IMR-90 (cell line): ENCODE data around the gene GRID1. TPM values are rescaled to one million over a fixed set of nuclear protein-coding genes. Genes with fewer than 3 reads are reported as not detected.

Experiments
- ATAC-seq: fragments of 200-7000 bp; cut with Tn5 transposase; 2 replicates; pipeline ENCODE4 v1.9.1; 2020; ENCODE audit warnings: low read depth, mild to moderate bottlenecking, moderate library complexity
- BruUV-seq: library from RNA; stranded (reverse); fragments of 400-500 nt; replicated peaks from 2 replicates; lab custom pipeline; 2021; lab: Mats Ljungman, UMichigan
- CTCF ChIA-PET: fragments of 300-600 bp; formaldehyde crosslinking; extraction: SDS; loops from one replicate; lab custom pipeline; 2021; ENCODE audit warnings: antibody characterized with exemption; lab: Yijun Ruan, JAX
- POLR2A ChIA-PET: fragments of 300-600 bp; sonication (Branson Sonifier 250); formaldehyde crosslinking; loops from one replicate; lab custom pipeline; 2022; ENCODE audit warnings: antibody characterized with exemption; ENCODE audit not compliant: unreplicated experiment; lab: Charles Lee
- DNase-seq: peaks from one replicate; pipeline ENCODE4 v3.0.0; 2013
- H2AFZ ChIP-seq: replicated peaks from 2 replicates; pipeline ENCODE3; 2013; ENCODE audit warnings: low read length, mild to moderate bottlenecking; ENCODE audit not compliant: poor library complexity
- H2AK5ac ChIP-seq: 2 replicates; pipeline ENCODE4 v1.6.1; 2013; ENCODE audit warnings: low read depth, low read length, inconsistent platforms
- H2AK9ac ChIP-seq: replicated peaks from 2 replicates; pipeline ENCODE3; 2013; ENCODE audit warnings: mild to moderate bottlenecking, low read depth, low read length, moderate library complexity; ENCODE audit not compliant: poor library complexity
- H2BK120ac ChIP-seq: 2 replicates; pipeline ENCODE4 v1.6.1; 2013; ENCODE audit warnings: low read depth, low read length, inconsistent platforms
- H2BK15ac ChIP-seq: 3 replicates; pipeline ENCODE4 v1.6.1; 2013; ENCODE audit warnings: low read depth, low read length, inconsistent platforms
- H2BK20ac ChIP-seq: 2 replicates; pipeline ENCODE4 v1.6.1; 2013; ENCODE audit warnings: low read depth, mild to moderate bottlenecking, inconsistent platforms, low read length, moderate library complexity
- H2BK5ac ChIP-seq: 2 replicates; pipeline ENCODE4 v1.6.1; 2013; ENCODE audit warnings: mild to moderate bottlenecking, low read depth, low read length, inconsistent platforms; ENCODE audit not compliant: poor library complexity, severe bottlenecking
- H3K14ac ChIP-seq: replicated peaks from 2 replicates; pipeline ENCODE4 v1.6.1; 2013; ENCODE audit warnings: low read depth, low read length, inconsistent platforms
- H3K18ac ChIP-seq: 2 replicates; pipeline ENCODE4 v1.6.1; 2013; ENCODE audit warnings: low read depth, low read length, control low read depth
- H3K23ac ChIP-seq: 2 replicates; pipeline ENCODE4 v1.6.1; 2013; ENCODE audit warnings: low read depth, low read length, inconsistent platforms
- H3K27ac ChIP-seq: 2 replicates; pipeline ENCODE4 v1.5.1; 2013; ENCODE audit warnings: mild to moderate bottlenecking, control low read depth, low read length; ENCODE audit not compliant: insufficient read depth
- H3K27me3 ChIP-seq: 2 replicates; pipeline ENCODE4 v1.6.1; 2013; ENCODE audit warnings: low read length; ENCODE audit not compliant: control insufficient read depth, insufficient read depth
- H3K36me3 ChIP-seq: 2 replicates; pipeline ENCODE4 v1.6.1; 2013; ENCODE audit warnings: low read length, mixed read lengths; ENCODE audit not compliant: control insufficient read depth, insufficient read depth
- H3K4ac ChIP-seq: 2 replicates; pipeline ENCODE4 v1.6.1; 2013; ENCODE audit warnings: low read depth, low read length, inconsistent platforms
- H3K4me1 ChIP-seq: 2 replicates; pipeline ENCODE4 v1.6.1; 2013; ENCODE audit warnings: low read length, mixed read lengths; ENCODE audit not compliant: control insufficient read depth, insufficient read depth
- H3K4me2 ChIP-seq: 2 replicates; pipeline ENCODE4 v1.6.1; 2013; ENCODE audit warnings: low read depth, mild to moderate bottlenecking, control low read depth, low read length, moderate library complexity
- H3K4me3 ChIP-seq: 2 replicates; pipeline ENCODE4 v1.5.1; 2013; ENCODE audit warnings: low read depth, mild to moderate bottlenecking, control low read depth, low read length, moderate library complexity; ENCODE audit not compliant: insufficient read depth
- H3K56ac ChIP-seq: 2 replicates; pipeline ENCODE4 v1.6.1; 2013; ENCODE audit warnings: low read length, inconsistent platforms; ENCODE audit not compliant: insufficient read depth; ENCODE audit errors: extremely low read depth
- H3K79me1 ChIP-seq, 2 experiments: 2 replicates each; pipeline ENCODE4 v1.6.1; 2013; ENCODE audit warnings: low read length in 2 of 2, inconsistent platforms in 1 of 2, low read depth in 1 of 2
- H3K9ac ChIP-seq: 2 replicates; pipeline ENCODE4 v1.6.1; 2013; ENCODE audit warnings: low read depth, low read length, control low read depth
- H3K9me1 ChIP-seq: 2 replicates; pipeline ENCODE4 v1.6.1; 2013; ENCODE audit warnings: low read length, inconsistent platforms; ENCODE audit not compliant: insufficient read depth
- H3K9me3 ChIP-seq: 2 replicates; pipeline ENCODE4 v1.6.1; 2013; ENCODE audit warnings: low read length; ENCODE audit not compliant: control insufficient read depth, insufficient read depth
- H4K20me1 ChIP-seq: 2 replicates; pipeline ENCODE4 v1.6.1; 2013; ENCODE audit warnings: low read length, inconsistent platforms; ENCODE audit not compliant: insufficient read depth
- H4K5ac ChIP-seq: 2 replicates; pipeline ENCODE4 v1.6.1; 2013; ENCODE audit warnings: mild to moderate bottlenecking, low read depth, low read length, control low read depth
- H4K8ac ChIP-seq, 2 experiments: 2 replicates each; pipeline ENCODE4 v1.6.1; 2013; ENCODE audit warnings: low read depth in 2 of 2, low read length in 2 of 2, control low read depth in 1 of 2, inconsistent platforms in 1 of 2
- H4K91ac ChIP-seq: 2 replicates; pipeline ENCODE4 v1.6.1; 2013; ENCODE audit warnings: low read depth, low read length, inconsistent platforms; ENCODE audit not compliant: insufficient read depth
- CHD1 ChIP-seq: IDR thresholded peaks from 2 replicates; pipeline ENCODE4 v1.6.1; 2012; ENCODE audit warnings: low read depth, low read length, improper control_type of control experiment
- MAZ ChIP-seq: IDR thresholded peaks from 2 replicates; pipeline ENCODE4 v1.6.1; 2012; ENCODE audit warnings: low read depth, mild to moderate bottlenecking, low read length, improper control_type of control experiment, moderate library complexity, borderline replicate concordance
- MXI1 ChIP-seq: IDR thresholded peaks from 2 replicates; pipeline ENCODE4 v1.6.1; 2012; ENCODE audit warnings: low read depth, mild to moderate bottlenecking, low read length, moderate library complexity, borderline replicate concordance
- WGBS, 2 experiments: methylation state at CpG; one replicate each; pipeline versions ENCODE4 v1.1.5 to v1.1.7; 2013; ENCODE audit warnings: missing lambda C conversion rate in 2 of 2; ENCODE audit not compliant: insufficient read length in 1 of 2; ENCODE audit errors: extremely low coverage in 2 of 2; 5-methylcytosine and 5-hydroxymethylcytosine counted together
- dilution Hi-C: fragments of 300-500 bp; cut with HindIII; formaldehyde crosslinking; loops from one replicate; pipeline ENCODE4 v1.14.3; 2018; ENCODE audit warnings: low sequenced_read_pairs; ENCODE audit not compliant: unreplicated experiment
- in situ Hi-C: fragments of 300-500 bp; cut with MboI; formaldehyde crosslinking; loops from 3 replicates; pipeline ENCODE4 v1.14.3; 2019; ENCODE audit warnings: low sequenced_read_pairs, inconsistent platforms, mixed read lengths
- intact Hi-C: fragments of 100-400 bp; cut with micrococcal nuclease; formaldehyde crosslinking; loops from 2 replicates; pipeline ENCODE4 v1.10.0; 2022
- polyA plus RNA-seq, 3 experiments: library from polyadenylated mRNA; depleted of rRNA; stranded (reverse); fragments of >200 nt; gene quantifications; 2 replicates each; pipeline ENCODE4 v1.2.3, GENCODE V29; 2012; ENCODE audit warnings: low replicate concordance in 1 of 3
- total RNA-seq: library from RNA; depleted of rRNA; stranded (reverse); fragments of >200 nt; gene quantifications from 2 replicates; pipeline ENCODE4 v1.2.3, GENCODE V29; 2012

The GRID1 gene
- total and polyA plus RNA-seq, 2 of the 4 experiments (the other 2 are of a cell fraction): not detected

DNA sequence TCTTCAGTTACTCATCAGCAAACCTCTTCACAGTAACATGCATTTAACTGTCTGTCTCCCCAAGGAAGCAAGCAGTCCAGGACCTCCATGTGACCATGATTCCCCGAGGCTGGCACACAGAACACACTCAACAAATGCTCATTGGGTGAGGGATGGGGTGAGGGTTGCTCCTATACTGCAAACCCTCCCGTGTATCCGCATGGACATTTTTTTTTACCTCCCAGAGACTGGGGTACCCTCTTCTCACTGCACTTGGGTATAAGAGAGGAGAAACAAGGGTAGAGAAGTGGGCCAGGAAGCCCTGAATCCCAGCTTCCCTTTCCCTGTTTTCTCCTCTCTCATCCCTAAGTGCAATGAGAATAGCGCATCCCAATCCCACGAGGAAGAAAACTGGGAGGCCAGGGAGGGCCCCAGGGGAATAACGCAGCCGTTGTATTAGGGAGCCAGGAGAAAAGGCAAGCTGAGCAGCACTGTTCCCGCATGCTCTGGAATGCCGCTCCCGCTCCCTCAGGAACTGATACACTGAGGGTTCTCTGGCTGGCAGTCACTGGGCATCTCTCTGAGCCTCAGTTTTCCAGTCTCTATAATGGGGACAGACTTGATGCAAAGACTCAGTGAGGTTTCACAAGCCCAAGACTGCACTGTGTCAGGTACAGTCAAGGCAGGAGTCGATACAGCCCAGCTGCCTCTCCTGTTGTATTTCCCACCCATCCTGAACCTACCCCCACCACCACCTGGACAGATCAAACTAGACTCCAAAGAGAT is 134.6 kb downstream of the GRID1 start:
- H2BK120ac ChIP-seq: no peak overlapping the region
- CTCF ChIA-PET: no interaction called here
- 88% methylated on average over 4 of the region's 11 CpGs; no CpG with 5 or more reads in 1 of the 2 experiments for WGBS, 2 experiments

More for the DNA sequence above, 134.6 kb downstream of the GRID1 start:
- no peaks in the 10 kb centered on the region for H3K9me1 ChIP-seq
- peaks cover 1% of the 10 kb centered on the region; the same call in 1 of the 2 replicates for H3K27me3 ChIP-seq
- no peaks in the 10 kb centered on the region for H3K4me1 ChIP-seq
- no peak overlapping the region for H3K56ac ChIP-seq
- intact Hi-C loops: no loop called here
- no peaks in the 10 kb centered on the region for H3K79me1 ChIP-seq
- no peak overlapping the region for H3K14ac ChIP-seq
- no peak overlapping the region for H2AFZ ChIP-seq
- H4K91ac ChIP-seq: no peak overlapping the region
- H4K5ac ChIP-seq: no peak overlapping the region
- H3K4me2 ChIP-seq: no peak overlapping the region
- H3K23ac ChIP-seq: no peak overlapping the region
- H3K36me3 ChIP-seq: no peaks in the 10 kb centered on the region
- no peak overlapping the region for H2AK5ac ChIP-seq
- H2AK9ac ChIP-seq: no peak overlapping the region
- no peak overlapping the region for H2BK15ac ChIP-seq
- POLR2A ChIA-PET: no interaction called here
- H2BK20ac ChIP-seq: no peak overlapping the region
- no peak overlapping the region for H3K9ac ChIP-seq
- no peak overlapping the region for H3K27ac ChIP-seq
- DNase-seq (no peak), ATAC-seq (no peak)
- no peak overlapping the region for H4K8ac ChIP-seq
- H3K4me3 ChIP-seq: no peak overlapping the region
- no peak overlapping the region for H3K4ac ChIP-seq
- no TSS peak for BruUV-seq
- in situ Hi-C loops: no loop called here
- dilution Hi-C loops: no loop called here
- no peak overlapping the region for H3K18ac ChIP-seq
- no peaks in the 10 kb centered on the region for H4K20me1 ChIP-seq
- H3K9me3 ChIP-seq: no peaks in the 10 kb centered on the region
- TF ChIP-seq CHD1 (no peak), MXI1 (no peak), MAZ (no peak)
- no peak overlapping the region for H2BK5ac ChIP-seq
